HG03571 (cell line): ENCODE measurements around the gene METTL26.
A peak's percentile ranks its signal among the peaks of the same experiment; 100 is the strongest.

ENCODE experiments used
- ATAC-seq: cut with Tn5 transposase; IDR thresholded peaks from one replicate; pipeline ENCODE4 v1.9.1; 2021; ENCODE audit not compliant: unreplicated experiment

Gene METTL26

GRCh38 chr16:674968-675883 lies 39.1 kb upstream of the METTL26 start, which contains the start of gene RHBDL1:
Gene RHBDL1, plus strand, starts transcription at chr16:675671. Its CDS starts 120 bp downstream, at chr16:675791.
- no peak for ATAC-seq

- no peak for ATAC-seq
These were observed 38.2 kb upstream of the METTL26 start for GRCh38 chr16:674214-674881.

DNA sequence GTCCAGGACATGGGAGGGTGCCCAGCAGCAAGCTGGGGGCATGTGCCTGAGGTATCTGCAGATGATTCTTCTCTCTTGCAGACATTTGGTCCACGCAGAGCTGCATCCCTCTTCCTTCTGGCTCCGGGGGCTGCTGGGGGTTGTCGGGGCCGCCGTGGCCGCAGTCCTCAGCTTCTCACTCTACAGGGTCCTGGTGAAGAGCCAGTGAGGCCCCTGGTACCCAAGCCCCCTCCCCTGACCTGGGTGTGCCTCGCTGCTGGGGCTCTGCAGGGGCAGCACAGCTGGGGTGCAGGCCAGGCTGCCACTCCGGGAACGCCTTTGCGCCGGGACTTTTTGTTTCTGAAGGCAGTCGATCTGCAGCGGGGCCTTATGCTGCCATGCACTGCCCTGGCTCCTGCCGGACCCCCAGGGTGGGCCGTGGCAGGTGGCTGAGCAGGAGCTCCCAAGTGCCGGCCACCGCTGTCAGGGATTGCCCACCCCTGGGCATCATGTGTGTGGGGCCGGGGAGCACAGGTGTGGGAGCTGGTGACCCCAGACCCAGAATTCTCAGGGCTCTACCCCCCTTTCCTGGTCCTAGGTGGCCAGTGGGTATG lies 37.4 kb upstream of the METTL26 start:
- no peak for ATAC-seq

DNA sequence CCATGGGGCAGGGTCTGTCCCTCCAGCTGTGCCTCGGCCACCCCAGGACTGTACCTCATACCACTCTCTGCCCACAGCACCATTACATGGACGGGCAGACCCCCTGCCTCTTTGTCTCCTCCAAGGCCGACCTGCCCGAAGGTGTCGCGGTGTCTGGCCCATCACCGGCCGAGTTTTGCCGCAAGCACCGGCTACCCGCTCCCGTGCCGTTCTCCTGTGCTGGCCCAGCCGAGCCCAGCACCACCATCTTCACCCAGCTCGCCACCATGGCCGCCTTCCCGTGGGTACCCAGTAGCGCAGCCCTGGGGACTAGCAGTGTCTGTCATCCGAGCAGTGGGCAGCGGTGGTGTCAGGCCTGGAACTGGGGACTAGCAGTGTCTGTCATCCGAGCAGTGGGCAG lies 36.7 kb upstream of the METTL26 start:
- no peak for ATAC-seq

GRCh38 chr16:672371-672770 lies 36.3 kb upstream of the METTL26 start:
- no peak for ATAC-seq

- ATAC-seq = no peak
These were observed 35.4 kb upstream of the METTL26 start for GRCh38 chr16:671353-672131.

DNA sequence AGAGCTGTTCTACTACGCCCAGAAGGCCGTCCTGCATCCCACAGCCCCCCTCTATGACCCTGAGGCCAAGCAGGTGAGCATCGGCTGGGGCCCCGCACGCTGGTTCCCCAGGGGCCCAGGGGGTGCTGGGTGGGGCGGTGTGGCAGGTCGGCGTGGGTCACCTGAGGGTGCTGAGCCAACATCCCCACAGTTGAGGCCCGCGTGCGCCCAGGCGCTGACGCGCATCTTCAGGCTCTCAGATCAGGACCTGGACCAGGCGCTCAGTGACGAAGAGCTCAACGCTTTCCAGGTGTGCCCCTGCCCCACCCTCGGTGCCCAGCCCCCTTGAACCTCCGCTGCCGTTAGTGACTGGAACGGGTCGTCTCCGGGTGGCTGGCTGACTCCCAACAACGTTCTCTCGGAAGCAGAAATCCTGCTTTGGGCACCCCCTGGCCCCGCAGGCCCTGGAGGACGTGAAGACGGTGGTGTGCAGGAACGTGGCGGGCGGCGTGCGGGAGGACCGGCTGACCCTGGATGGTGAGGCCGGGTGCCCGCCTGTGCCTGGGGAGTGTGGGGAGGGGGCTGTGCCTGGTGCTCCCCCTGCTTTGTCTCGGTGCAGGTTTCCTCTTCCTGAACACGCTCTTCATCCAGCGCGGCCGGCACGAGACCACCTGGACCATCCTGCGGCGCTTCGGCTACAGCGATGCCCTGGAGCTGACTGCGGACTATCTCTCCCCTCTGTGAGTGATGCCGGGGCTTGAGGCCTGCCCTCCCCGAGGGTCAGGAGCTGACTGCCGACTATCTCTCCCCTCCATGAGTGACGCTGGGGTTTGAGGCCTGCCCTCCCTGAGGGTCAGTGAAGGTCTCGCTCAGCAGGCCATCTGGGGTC lies 34.6 kb upstream of the METTL26 start:
- ATAC-seq = no peak

- no peak for ATAC-seq
These were observed 33.6 kb upstream of the METTL26 start for GRCh38 chr16:669666-670065.

DNA sequence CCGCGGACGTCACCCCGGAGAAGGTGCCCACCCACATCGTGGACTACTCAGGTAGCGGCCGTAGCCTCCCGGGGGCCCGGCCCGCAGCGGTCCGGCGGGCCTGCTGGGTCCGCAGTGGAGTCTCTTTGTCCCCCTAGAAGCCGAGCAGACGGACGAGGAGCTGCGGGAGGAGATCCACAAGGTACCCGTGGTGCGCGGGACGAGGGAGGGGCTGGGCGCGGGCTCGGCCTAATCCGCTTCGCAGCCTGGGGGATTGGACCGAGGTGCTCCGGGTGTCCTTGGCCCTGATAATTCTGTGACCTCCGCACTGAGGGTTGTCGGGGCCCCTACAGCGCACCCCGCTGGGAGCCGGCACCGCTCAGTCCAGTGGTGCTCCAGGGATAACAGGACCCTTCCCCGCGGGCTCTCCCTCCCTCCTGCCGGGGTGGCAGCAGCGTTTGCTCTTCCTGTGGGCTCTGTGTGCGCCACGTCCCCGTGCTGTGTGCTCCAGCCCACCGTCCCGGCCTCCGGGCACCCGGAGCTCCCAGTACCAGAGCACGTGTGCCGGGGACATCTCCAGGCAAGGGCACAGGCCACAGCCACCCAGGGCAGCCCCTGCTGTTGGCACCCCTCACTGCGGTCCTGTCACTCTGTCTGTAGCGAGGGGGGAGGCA lies 32.5 kb upstream of the METTL26 start:
- ATAC-seq = no peak

DNA sequence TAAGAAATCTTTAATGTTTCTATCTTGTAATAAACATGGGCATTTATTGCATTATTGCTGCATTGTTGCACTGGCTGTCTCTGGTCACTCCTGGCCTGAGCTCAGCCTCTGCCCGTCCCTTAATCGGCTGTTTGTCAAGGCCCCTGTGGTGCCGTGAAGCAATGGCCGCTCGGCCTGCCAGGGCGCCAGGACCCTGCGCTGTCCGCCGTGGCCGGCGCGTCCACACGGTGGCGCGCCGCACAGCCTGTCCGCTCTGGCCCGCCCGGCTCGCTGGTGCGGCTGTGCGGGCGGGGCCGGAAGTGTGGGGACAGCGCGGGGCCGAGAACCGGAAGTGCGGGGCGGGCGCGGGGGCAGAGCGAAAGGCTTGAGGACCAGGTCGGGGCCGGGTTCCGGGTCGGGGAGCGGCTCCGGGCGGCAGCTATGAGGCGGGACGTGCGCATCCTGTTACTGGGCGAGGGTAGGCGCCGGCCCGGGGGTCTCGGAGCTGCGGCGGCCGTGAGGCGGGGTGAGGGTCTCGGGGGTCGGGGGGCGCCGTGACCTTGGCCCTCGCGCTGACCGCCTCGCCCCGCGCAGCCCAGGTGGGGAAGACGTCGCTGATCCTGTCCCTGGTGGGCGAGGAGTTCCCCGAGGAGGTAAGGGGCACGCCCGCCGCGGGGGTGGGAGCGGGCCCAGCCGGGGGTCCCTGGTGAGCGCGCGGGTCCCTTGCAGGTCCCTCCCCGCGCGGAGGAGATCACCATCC lies 31.8 kb upstream of the METTL26 start, which contains the start of gene RHOT2:
Gene RHOT2 (plus strand): TSS at position 353 of the 739 bp plus-strand sequence. CDS start 68 bp downstream, at position 421.
- peak; percentile 76 for ATAC-seq

- no peak for ATAC-seq
These were observed 31.1 kb upstream of the METTL26 start for GRCh38 chr16:667113-667779.

DNA sequence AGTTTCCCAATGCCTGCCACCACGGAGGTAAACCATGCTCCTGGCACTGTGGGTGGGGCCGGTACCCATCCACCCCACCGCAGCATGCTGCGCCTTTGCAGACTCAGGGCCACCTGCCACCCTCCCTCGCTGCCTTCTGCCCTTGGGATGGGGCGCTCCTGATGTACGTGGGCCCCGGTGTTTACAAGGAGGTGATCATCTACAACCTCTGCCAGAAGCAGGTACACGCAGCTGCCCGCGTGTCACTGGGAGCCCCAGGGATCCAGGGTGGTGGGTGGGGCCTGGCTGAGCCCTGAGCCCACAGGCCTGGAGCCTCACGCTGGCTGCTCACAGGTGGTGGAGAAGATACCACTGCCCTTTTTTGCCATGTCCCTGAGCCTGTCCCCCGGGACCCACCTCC lies 30.5 kb upstream of the METTL26 start:
- no peak for ATAC-seq

DNA sequence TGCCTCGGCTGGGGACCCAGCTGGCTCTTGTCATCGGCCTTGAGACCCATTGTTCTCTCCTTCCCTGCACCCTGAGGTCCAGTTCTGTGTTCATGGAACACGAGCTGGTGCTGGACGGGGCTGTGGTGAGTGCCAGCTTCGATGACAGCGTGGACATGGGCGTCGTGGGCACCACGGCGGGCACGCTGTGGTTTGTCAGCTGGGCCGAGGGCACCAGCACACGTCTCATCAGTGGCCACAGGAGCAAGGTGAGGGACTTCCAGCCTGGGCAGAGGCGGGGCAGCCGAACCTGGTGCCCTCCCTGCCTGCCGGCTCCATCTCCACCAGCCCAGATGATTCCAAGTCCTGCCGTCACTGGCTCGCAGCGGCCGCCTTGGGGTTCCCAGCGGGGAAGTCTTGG lies 26.5 kb upstream of the METTL26 start:
- no peak for ATAC-seq

GRCh38 chr16:662095-662494 lies 26.0 kb upstream of the METTL26 start:
- ATAC-seq = no peak

DNA sequence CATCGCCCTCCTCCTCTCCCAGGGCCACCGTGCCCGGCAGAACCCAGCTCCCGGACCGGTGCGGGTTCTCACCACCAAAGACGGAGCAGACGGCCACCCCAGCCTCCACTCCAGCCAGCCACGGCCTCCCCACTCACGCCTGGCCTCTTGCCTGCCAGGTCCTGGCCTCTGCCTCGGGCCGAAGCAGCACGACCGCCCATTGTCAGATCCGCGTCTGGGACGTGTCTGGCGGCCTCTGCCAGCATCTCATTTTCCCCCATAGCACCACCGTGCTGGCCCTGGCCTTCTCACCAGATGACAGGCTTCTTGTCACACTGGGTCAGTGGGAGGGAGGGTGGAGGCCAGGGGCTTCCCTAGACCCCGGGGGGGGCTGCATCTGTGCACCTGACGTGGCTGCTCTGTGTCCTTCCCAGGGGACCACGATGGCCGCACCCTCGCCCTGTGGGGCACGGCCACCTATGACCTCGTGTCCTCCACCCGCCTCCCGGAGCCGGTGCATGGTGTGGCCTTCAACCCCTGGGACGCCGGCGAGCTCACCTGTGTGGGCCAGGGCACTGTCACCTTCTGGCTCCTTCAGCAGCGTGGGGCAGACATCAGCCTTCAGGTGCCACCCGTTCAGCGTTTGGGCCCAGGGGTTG lies 25.2 kb upstream of the METTL26 start:
- ATAC-seq = no peak

GRCh38 chr16:660459-661183 lies 24.5 kb upstream of the METTL26 start:
- peak; percentile 42 for ATAC-seq

GRCh38 chr16:660132-660458 lies 24.0 kb upstream of the METTL26 start:
- ATAC-seq = no peak
